BJ (cell line): ENCODE measurements around the gene C17orf50. TPM values are rescaled to one million over a fixed set of nuclear protein-coding genes. Genes with fewer than 3 reads are reported as not detected.

Source experiments
- CTCF ChIA-PET: fragments of 350-600 bp; formaldehyde crosslinking; extraction: SDS; loops from one replicate; lab custom pipeline; 2021; ENCODE audit warnings: antibody characterized with exemption, inconsistent platforms; lab: Yijun Ruan, JAX
- POLR2A ChIA-PET: fragments of 300-600 bp; sonication (Branson Sonifier 250); formaldehyde crosslinking; extraction: SDS; loops from one replicate; lab custom pipeline; 2021; ENCODE audit warnings: antibody characterized with exemption; lab: Charles Lee
- DNase-seq: peaks from one replicate; pipeline ENCODE4 v3.0.0-alpha.2; 2011; ENCODE audit warnings: low read depth
- H3K27me3 ChIP-seq: 2 replicates; pipeline ENCODE4 v1.6.0; 2011; ENCODE audit warnings: low read length; ENCODE audit not compliant: control insufficient read depth, insufficient read depth
- H3K36me3 ChIP-seq: 2 replicates; pipeline ENCODE4 v1.5.1; 2011; ENCODE audit warnings: low read length; ENCODE audit not compliant: control insufficient read depth, insufficient read depth
- H3K4me3 ChIP-seq: 2 replicates; pipeline ENCODE4 v1.5.1; 2011; ENCODE audit warnings: low read depth, mild to moderate bottlenecking, control low read depth, low read length
- polyA plus RNA-seq: library from polyadenylated mRNA; depleted of rRNA; stranded (reverse); fragments of >200 nt; gene quantifications from 2 replicates; pipeline ENCODE4 v1.2.3, GENCODE V29; 2011
- TF ChIP-seq, protein P1 (sequence below): IDR thresholded peaks from 2 replicates; pipeline ENCODE4 v1.5.1; 2011; ENCODE audit warnings: low read depth, mild to moderate bottlenecking, control low read depth, inconsistent platforms, low read length, moderate library complexity; ENCODE audit not compliant: insufficient read depth

The C17orf50 gene
- polyA plus RNA-seq, 1 experiment = not detected

- ChIA-PET CTCF (interaction anchor here (0.8 to 5.4 kb wide), 6 partner anchors 8 to 49 kb away, joined by 3 to 52 read pairs (median 6); partner anchors contain the start of gene TAF15), POLR2A (interaction anchor here (0.6 kb wide), 1 partner anchor 8 kb away, joined by 5 read pairs; no protein-coding TSS in a partner anchor)
- DNase-seq = no peak
- Histone ChIP-seq H3K36me3 (no peaks in the 10 kb centered on the region), H3K27me3 (peaks cover 40% of the 10 kb centered on the region), H3K4me3 (no peak overlapping the region)
- TF ChIP-seq, protein P1, sequence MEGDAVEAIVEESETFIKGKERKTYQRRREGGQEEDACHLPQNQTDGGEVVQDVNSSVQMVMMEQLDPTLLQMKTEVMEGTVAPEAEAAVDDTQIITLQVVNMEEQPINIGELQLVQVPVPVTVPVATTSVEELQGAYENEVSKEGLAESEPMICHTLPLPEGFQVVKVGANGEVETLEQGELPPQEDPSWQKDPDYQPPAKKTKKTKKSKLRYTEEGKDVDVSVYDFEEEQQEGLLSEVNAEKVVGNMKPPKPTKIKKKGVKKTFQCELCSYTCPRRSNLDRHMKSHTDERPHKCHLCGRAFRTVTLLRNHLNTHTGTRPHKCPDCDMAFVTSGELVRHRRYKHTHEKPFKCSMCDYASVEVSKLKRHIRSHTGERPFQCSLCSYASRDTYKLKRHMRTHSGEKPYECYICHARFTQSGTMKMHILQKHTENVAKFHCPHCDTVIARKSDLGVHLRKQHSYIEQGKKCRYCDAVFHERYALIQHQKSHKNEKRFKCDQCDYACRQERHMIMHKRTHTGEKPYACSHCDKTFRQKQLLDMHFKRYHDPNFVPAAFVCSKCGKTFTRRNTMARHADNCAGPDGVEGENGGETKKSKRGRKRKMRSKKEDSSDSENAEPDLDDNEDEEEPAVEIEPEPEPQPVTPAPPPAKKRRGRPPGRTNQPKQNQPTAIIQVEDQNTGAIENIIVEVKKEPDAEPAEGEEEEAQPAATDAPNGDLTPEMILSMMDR = no peak
These were observed 36.3 kb downstream of the C17orf50 start for GRCh38 chr17:35796942-35797341.

DNA sequence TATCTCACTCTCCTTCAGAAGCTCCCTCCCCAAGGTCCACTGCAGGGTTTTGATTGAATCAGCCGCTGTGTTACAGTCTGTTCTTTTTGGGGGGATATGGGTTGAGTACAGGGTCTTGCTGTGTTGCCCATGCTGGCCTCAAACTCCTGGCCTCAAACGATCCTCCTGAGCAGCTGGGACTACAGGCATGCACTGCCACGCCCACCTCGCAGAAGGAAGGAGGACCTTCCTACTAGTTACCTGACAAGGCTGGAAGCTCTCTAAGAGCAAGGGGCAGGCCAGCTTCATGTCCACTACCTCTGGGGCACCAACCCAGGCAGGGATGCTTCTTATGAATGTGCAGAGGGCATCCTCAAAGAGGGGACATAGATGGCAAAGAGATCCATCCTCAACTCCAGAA, 36.7 kb downstream of the C17orf50 start:
- Histone ChIP-seq H3K4me3 (no peak overlapping the region), H3K27me3 (peaks cover 36% of the 10 kb centered on the region), H3K36me3 (no peaks in the 10 kb centered on the region)
- DNase-seq = no peak
- POLR2A ChIA-PET = no interaction called here
- CTCF ChIA-PET = interaction anchor here (0.8 to 5.4 kb wide), 5 partner anchors 11 to 49 kb away, joined by 3 to 52 read pairs (median 8); partner anchors contain the start of gene TAF15
- TF ChIP-seq, protein P1 = no peak

GRCh38 chr17:35797918-35798317, 37.2 kb downstream of the C17orf50 start:
- TF ChIP-seq, protein P1 = no peak
- Histone ChIP-seq H3K27me3 (peaks cover 36% of the 10 kb centered on the region), H3K4me3 (no peak overlapping the region), H3K36me3 (no peaks in the 10 kb centered on the region)
- ChIA-PET POLR2A (no interaction called here), CTCF (interaction anchor here (1.4 to 5.4 kb wide), 5 partner anchors 10 to 50 kb away, joined by 3 to 52 read pairs (median 11); partner anchors contain the start of gene TAF15)
- DNase-seq = no peak

DNA sequence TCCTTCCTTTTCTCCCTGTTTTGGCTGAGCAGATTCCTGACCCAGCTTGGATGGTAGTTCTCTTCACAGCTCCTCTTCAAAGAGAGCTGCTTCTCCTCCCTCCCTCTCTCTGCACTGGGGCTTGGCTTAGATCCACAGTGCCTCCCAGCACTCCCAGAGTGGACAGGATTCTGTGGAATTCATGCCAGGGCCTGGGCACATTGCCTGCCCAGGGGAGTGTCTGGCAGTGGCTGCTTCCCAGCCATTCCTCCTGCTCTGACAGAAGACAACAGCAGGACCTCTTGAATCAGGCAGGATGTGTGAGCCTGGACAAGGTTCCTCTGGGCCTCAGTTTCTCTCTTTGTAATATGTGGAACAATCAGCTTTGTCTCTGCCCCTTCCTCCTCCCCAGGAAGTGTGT, 39.3 kb downstream of the C17orf50 start:
- DNase-seq = no peak
- TF ChIP-seq, protein P1 = no peak
- ChIA-PET POLR2A (no interaction called here), CTCF (interaction anchor here (0.9 to 5.4 kb wide), 6 partner anchors 9 to 42 kb away, joined by 3 to 52 read pairs (median 4); partner anchors contain the start of gene TAF15)
- H3K36me3 ChIP-seq = no peaks in the 10 kb centered on the region
- H3K27me3 ChIP-seq = peaks cover 23% of the 10 kb centered on the region
- H3K4me3 ChIP-seq = no peak overlapping the region

DNA sequence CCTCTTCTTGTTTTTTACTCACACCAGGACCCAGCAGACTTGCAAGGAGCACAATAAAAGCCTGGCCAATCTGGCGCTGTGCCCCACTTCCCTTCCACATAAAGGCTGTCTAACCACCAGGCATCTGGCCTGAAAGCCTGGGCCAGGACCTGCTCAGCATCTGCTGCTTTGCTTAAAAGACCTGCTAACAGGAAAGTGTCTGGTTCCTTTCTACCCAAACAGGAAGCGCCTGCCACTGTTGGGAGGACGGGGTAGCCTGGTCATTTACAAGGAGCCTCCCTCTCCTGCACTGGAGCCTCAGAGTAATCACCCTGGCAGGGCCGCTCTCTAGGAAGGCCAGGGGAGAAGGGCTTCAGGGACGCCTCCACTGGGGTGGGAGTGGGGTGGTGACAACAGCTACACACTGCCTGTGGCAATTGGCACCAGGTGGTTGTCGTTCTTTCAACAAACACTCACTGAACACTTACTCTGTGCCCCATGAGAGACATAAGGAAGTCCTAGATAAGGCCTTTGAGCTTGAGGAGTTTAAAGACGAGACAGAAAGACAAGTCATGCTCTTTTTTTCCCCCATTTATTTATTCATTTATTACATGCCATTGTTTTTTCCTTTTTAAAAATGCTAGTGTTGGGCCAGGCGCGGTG, 41.0 kb downstream of the C17orf50 start:
- no peaks in the 10 kb centered on the region for H3K36me3 ChIP-seq
- ChIA-PET POLR2A (no interaction called here), CTCF (interaction anchor here (0.8 to 1.3 kb wide), 3 partner anchors 32 to 41 kb away, joined by 3 to 5 read pairs (median 3); partner anchors contain the start of gene C17orf50)
- TF ChIP-seq, protein P1 = no peak
- peaks cover 15% of the 10 kb centered on the region for H3K27me3 ChIP-seq
- H3K4me3 ChIP-seq = no peak overlapping the region
- no peak for DNase-seq
